Measurements from ENCODE around the gene FMO5.
"Not testable (repeated sequence)": the region's sequence is repeated elsewhere in the genome, so short reads cannot be mapped to it uniquely, and the experiment has no call there.

FMO5 gene

GRCh38 chr1:147204080-147204479 is 21.1 kb downstream of the FMO5 start:
- peak; percentile 5 to 24 for DNase-seq

GRCh38 chr1:147202576-147202975 is 22.6 kb downstream of the FMO5 start:
- DNase-seq = no peak

GRCh38 chr1:147201786-147202185 is 23.4 kb downstream of the FMO5 start:
- DNase-seq = no peak

GRCh38 chr1:147201276-147201675 is 23.9 kb downstream of the FMO5 start:
- DNase-seq = no peak

- DNase-seq = not testable (repeated sequence)
Measured at GRCh38 chr1:147197324-147197723, 27.8 kb downstream of the FMO5 start.

GRCh38 chr1:147189514-147189913 is 35.6 kb downstream of the FMO5 start:
- DNase-seq = no peak

GRCh38 chr1:147185432-147185831 is 39.7 kb downstream of the FMO5 start:
- no peak for DNase-seq

- no peak for DNase-seq
Measured at GRCh38 chr1:147177611-147178380, 47.3 kb downstream of the FMO5 start.

GRCh38 chr1:147172168-147173016 is 52.7 kb downstream of the FMO5 start, which contains the start of gene PRKAB2:
TSS of gene PRKAB2 (minus strand) at chr1:147172470. CDS start at chr1:147172144, 326 bp downstream.
- DNase-seq = peak; percentile 96 to 97

GRCh38 chr1:147171399-147172167 is 53.6 kb downstream of the FMO5 start:
- DNase-seq = peak in 1 of 2 donors; percentile 2

- no peak for DNase-seq
Measured at GRCh38 chr1:147169840-147170674, 55.1 kb downstream of the FMO5 start.

GRCh38 chr1:147169171-147169570 is 56.0 kb downstream of the FMO5 start:
- no peak for DNase-seq

GRCh38 chr1:147168626-147169058 is 56.5 kb downstream of the FMO5 start:
- no peak for DNase-seq

- no peak for DNase-seq
Measured at GRCh38 chr1:147167365-147167764, 57.8 kb downstream of the FMO5 start.

GRCh38 chr1:147163019-147163418 is 62.1 kb downstream of the FMO5 start:
- DNase-seq = no peak

- DNase-seq = no peak
Measured at GRCh38 chr1:147162093-147162492, 63.0 kb downstream of the FMO5 start.

GRCh38 chr1:147157116-147157515 is 68.0 kb downstream of the FMO5 start:
- peak in 1 of 2 donors; percentile 33 for DNase-seq

GRCh38 chr1:147156642-147157041 is 68.5 kb downstream of the FMO5 start:
- DNase-seq = no peak

GRCh38 chr1:147152772-147153171 is 72.4 kb downstream of the FMO5 start:
- no peak for DNase-seq

- no peak for DNase-seq
Measured at GRCh38 chr1:147151244-147151643, 73.9 kb downstream of the FMO5 start.

GRCh38 chr1:147142886-147143285 is 82.3 kb downstream of the FMO5 start:
- no peak for DNase-seq
